GM21529 (cell line): ENCODE measurements around the gene IFT20.
"Not testable (repeated sequence)": the region's sequence is repeated elsewhere in the genome, so short reads cannot be mapped to it uniquely, and the experiment has no call there.

Experiments
- ATAC-seq: cut with Tn5 transposase; IDR thresholded peaks from one replicate; pipeline ENCODE4 v1.9.1; 2021; ENCODE audit not compliant: unreplicated experiment

Gene IFT20

GRCh38 chr17:28364665-28365363 lies 29.5 kb upstream of the IFT20 start, which contains the start of gene SEBOX:
Gene SEBOX, minus strand, starts transcription at chr17:28365199. Its CDS starts 48 bp downstream, at chr17:28365151.
- no peak for ATAC-seq

- ATAC-seq = no peak
Measured at GRCh38 chr17:28363776-28364650, 28.7 kb upstream of the IFT20 start.

- ATAC-seq = no peak
Measured at GRCh38 chr17:28363186-28363585, 27.9 kb upstream of the IFT20 start.

- ATAC-seq = no peak
Measured at GRCh38 chr17:28357901-28358197, 22.6 kb upstream of the IFT20 start.

- ATAC-seq = peak; percentile 94
Measured at GRCh38 chr17:28357061-28357900, 22.0 kb upstream of the IFT20 start, which contains the start of gene POLDIP2. Gene POLDIP2, minus strand, starts transcription at chr17:28357527. Its CDS starts 79 bp downstream, at chr17:28357448.

GRCh38 chr17:28350271-28350670 lies 15.0 kb upstream of the IFT20 start:
- no peak for ATAC-seq

GRCh38 chr17:28348979-28349378 lies 13.7 kb upstream of the IFT20 start:
- no peak for ATAC-seq

- ATAC-seq = no peak
Measured at GRCh38 chr17:28347261-28347891, 12.1 kb upstream of the IFT20 start.

- ATAC-seq = no peak
Measured at GRCh38 chr17:28346746-28347246, 11.5 kb upstream of the IFT20 start.

GRCh38 chr17:28346199-28346580 lies 10.9 kb upstream of the IFT20 start:
- no peak for ATAC-seq

- no peak for ATAC-seq
Measured at GRCh38 chr17:28345419-28346198, 10.3 kb upstream of the IFT20 start.

GRCh38 chr17:28344435-28344901 lies 9.2 kb upstream of the IFT20 start:
- ATAC-seq = no peak

GRCh38 chr17:28344011-28344410 lies 8.7 kb upstream of the IFT20 start:
- no peak for ATAC-seq

GRCh38 chr17:28343491-28343932 lies 8.2 kb upstream of the IFT20 start:
- ATAC-seq = no peak

- ATAC-seq = no peak
Measured at GRCh38 chr17:28342313-28342712, 7.0 kb upstream of the IFT20 start.

- no peak for ATAC-seq
Measured at GRCh38 chr17:28341516-28341915, 6.2 kb upstream of the IFT20 start.

GRCh38 chr17:28340374-28340773 lies 5.1 kb upstream of the IFT20 start:
- no peak for ATAC-seq

- ATAC-seq = no peak
Measured at GRCh38 chr17:28339431-28339830, 4.2 kb upstream of the IFT20 start.

GRCh38 chr17:28338769-28339212 lies 3.5 kb upstream of the IFT20 start:
- ATAC-seq = not testable (repeated sequence)
